ENCODE measurements around the gene NRCAM.

- TF ChIP-seq CTCF (IDR thresholded peaks at IDR 0.05) (no peak), POLR2A (IDR thresholded peaks at IDR 0.05) (no peak)
These were observed 336.0 kb downstream of the NRCAM start for GRCh38 chr7:108120196-108120595.

Data from lower leg skin (tissue), 3 donors.